Measurements from ENCODE around the gene GINS2.

The GINS2 gene

GRCh38 chr16:85654251-85655095, 34.3 kb downstream of the GINS2 start:
- Histone ChIP-seq H3K79me2 (ENCODE audit: insufficient read depth, low read length) (peaks cover 20% of the 10 kb centered on the region; the same call in 1 of the 2 replicates), H3K27me3 (ENCODE audit: insufficient read depth, low read length, poor library complexity, severe bottlenecking) (no peaks in the 10 kb centered on the region), H3K9ac (ENCODE audit: low read depth, low read length, poor library complexity, severe bottlenecking) (no peak overlapping the region), H3F3A (ENCODE audit: low read depth) (peaks cover 10% of the 10 kb centered on the region; the same call in 1 of the 2 replicates), H2AFZ (ENCODE audit: low read length) (no peak overlapping the region), H3K4me1 (ENCODE audit: insufficient read depth, low read length, poor library complexity, severe bottlenecking) (no peaks in the 10 kb centered on the region), H4K20me1 (ENCODE audit: insufficient read depth, low read length, poor library complexity, severe bottlenecking) (peaks cover 73% of the 10 kb centered on the region), H3K36me3 (ENCODE audit: insufficient read depth, low read length) (peaks cover 83% of the 10 kb centered on the region), H3K4me2 (ENCODE audit: low read depth, low read length, poor library complexity, severe bottlenecking) (no peak overlapping the region), H3K4me3 (ENCODE audit: low read length, poor library complexity, severe bottlenecking) (no peak overlapping the region), H3K9me3 (ENCODE audit: insufficient read depth, low read depth, low read length) (no peaks in the 10 kb centered on the region), H3K9me2 (replicated peaks; ENCODE audit: low read depth, low read length) (no peaks in the 10 kb centered on the region)
- TF ChIP-seq CTCF (conservative IDR thresholded peaks at IDR 0.05; ENCODE audit: low read length) (no peak), EZH2phosphoT487 (IDR thresholded peaks at IDR 0.05; ENCODE audit: borderline replicate concordance) (no peak)

- H3K9me3 ChIP-seq (ENCODE audit: insufficient read depth, low read depth, low read length), result no peaks in the 10 kb centered on the region
Measured at GRCh38 chr16:85653290-85653891, 35.4 kb downstream of the GINS2 start.

More at GRCh38 chr16:85653290-85653891, 35.4 kb downstream of the GINS2 start:
- Histone ChIP-seq H3K4me3 (ENCODE audit: low read length, poor library complexity, severe bottlenecking) (no peak overlapping the region), H3K36me3 (ENCODE audit: insufficient read depth, low read length) (peaks cover 83% of the 10 kb centered on the region), H3F3A (ENCODE audit: low read depth) (peaks cover 10% of the 10 kb centered on the region; the same call in 1 of the 2 replicates), H2AFZ (ENCODE audit: low read length) (no peak overlapping the region), H3K9me2 (replicated peaks; ENCODE audit: low read depth, low read length) (no peaks in the 10 kb centered on the region), H3K4me2 (ENCODE audit: low read depth, low read length, poor library complexity, severe bottlenecking) (no peak overlapping the region), H3K4me1 (ENCODE audit: insufficient read depth, low read length, poor library complexity, severe bottlenecking) (no peaks in the 10 kb centered on the region), H4K20me1 (ENCODE audit: insufficient read depth, low read length, poor library complexity, severe bottlenecking) (peaks cover 77% of the 10 kb centered on the region), H3K9ac (ENCODE audit: low read depth, low read length, poor library complexity, severe bottlenecking) (no peak overlapping the region), H3K27me3 (ENCODE audit: insufficient read depth, low read length, poor library complexity, severe bottlenecking) (no peaks in the 10 kb centered on the region), H3K79me2 (ENCODE audit: insufficient read depth, low read length) (peaks cover 29% of the 10 kb centered on the region; the same call in 1 of the 2 replicates)
- no peak for TF ChIP-seq EZH2phosphoT487 (IDR thresholded peaks at IDR 0.05; ENCODE audit: borderline replicate concordance)
- no peak for TF ChIP-seq CTCF (conservative IDR thresholded peaks at IDR 0.05; ENCODE audit: low read length)
